ENCODE data around the gene CD58. TPM values are rescaled to one million over a fixed set of nuclear protein-coding genes. Genes with fewer than 3 reads are reported as not detected.

The CD58 gene
- total RNA-seq, 1 experiment from 2014 or later = 5.3 TPM

DNA sequence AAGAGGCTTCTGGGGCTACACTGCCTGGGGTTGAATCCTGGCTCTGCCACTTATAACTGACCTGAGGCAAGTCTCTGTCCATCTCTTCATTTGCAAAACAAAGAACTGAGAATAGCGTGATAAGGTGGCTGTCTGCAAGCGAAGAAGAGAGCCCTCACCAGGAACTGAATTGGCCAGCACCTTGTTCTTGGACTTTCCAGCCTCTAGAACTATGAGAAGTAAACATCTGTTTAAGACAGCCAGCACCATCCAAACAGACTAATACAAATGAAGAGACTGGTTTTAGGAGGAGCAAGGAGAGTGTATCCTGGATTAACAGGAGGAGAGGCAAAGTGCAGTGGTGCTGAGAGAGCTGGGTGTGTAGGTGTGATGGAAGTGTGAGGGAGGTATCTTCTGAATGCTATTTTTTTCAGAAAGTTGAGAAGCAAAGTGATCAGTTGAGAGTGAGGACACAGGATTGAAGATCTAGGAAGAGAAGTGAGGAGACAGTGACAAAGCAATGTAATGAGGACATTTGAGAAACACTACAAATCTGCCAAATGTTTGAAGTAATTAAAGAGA is 59.3 kb downstream of the CD58 start:
- no peaks in the 10 kb centered on the region; the same call in 1 of the 2 replicates for H3K4me1 Mint-ChIP-seq
- H3K9me3 Mint-ChIP-seq = peaks cover 16% of the 10 kb centered on the region
- ATAC-seq = no peak
- H3K27ac Mint-ChIP-seq = no peak overlapping the region
- no peak for TF ChIP-seq ZNF317 (CRISPR knock-in tag; IDR thresholded peaks at IDR 0.05; ENCODE audit: borderline replicate concordance, low read depth)
- no peak for TF ChIP-seq TEAD1 (CRISPR knock-in tag; IDR thresholded peaks at IDR 0.05)
- TF ChIP-seq MYBL2 (CRISPR knock-in tag; IDR thresholded peaks at IDR 0.05) = no peak
- no peak for TF ChIP-seq NR3C1 (CRISPR knock-in tag; conservative IDR thresholded peaks at IDR 0.05; ENCODE audit: low read depth)
- TF ChIP-seq, protein P1, sequence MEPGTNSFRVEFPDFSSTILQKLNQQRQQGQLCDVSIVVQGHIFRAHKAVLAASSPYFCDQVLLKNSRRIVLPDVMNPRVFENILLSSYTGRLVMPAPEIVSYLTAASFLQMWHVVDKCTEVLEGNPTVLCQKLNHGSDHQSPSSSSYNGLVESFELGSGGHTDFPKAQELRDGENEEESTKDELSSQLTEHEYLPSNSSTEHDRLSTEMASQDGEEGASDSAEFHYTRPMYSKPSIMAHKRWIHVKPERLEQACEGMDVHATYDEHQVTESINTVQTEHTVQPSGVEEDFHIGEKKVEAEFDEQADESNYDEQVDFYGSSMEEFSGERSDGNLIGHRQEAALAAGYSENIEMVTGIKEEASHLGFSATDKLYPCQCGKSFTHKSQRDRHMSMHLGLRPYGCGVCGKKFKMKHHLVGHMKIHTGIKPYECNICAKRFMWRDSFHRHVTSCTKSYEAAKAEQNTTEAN (CRISPR knock-in tag; IDR thresholded peaks at IDR 0.05) = no peak
- no peak for TF ChIP-seq ZNF121 (CRISPR knock-in tag; IDR thresholded peaks at IDR 0.05)
- TF ChIP-seq STAT6 (CRISPR knock-in tag; conservative IDR thresholded peaks at IDR 0.05; ENCODE audit: low read depth) = no peak
- no peak for TF ChIP-seq NR2C2 (CRISPR knock-in tag; IDR thresholded peaks at IDR 0.05)
- DNase-seq (ENCODE audit: low spot score) = no peak
- peaks cover 6% of the 10 kb centered on the region for H3K27me3 Mint-ChIP-seq (ENCODE audit: low read depth)
- no peak overlapping the region for H3K4me3 Mint-ChIP-seq
- ChIA-PET CTCF (no interaction called here), POLR2A (no interaction called here)
- H3K36me3 Mint-ChIP-seq = peaks cover 14% of the 10 kb centered on the region

DNA sequence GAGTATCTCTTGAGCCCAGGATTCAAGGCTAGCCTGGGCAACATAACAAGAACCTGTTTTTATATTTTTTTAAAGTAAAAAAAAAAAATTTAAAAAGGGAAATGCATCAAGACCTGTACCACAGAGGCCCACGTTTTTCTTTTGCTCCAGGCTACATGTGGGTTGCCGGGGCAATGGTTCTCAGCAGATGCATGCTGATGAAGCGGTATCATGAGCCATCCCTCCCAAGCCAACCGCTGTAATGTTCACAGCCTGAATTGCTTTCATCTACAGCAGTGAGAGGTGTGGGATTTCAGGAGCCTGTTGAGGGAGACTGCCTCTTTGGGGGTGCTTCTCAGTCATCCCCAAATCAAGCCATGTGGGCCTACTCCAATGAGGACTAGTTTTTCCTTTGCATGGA is 60.5 kb downstream of the CD58 start:
- POLR2A ChIA-PET = no interaction called here
- CTCF ChIA-PET = no interaction called here
- Mint-ChIP-seq H3K9me3 (peaks cover 16% of the 10 kb centered on the region), H3K4me3 (no peak overlapping the region), H3K36me3 (peaks cover 14% of the 10 kb centered on the region), H3K27ac (no peak overlapping the region), H3K27me3 (ENCODE audit: low read depth) (peaks cover 6% of the 10 kb centered on the region), H3K4me1 (no peaks in the 10 kb centered on the region; the same call in 1 of the 2 replicates)
- DNase-seq (ENCODE audit: low spot score) (no peak), ATAC-seq (no peak)
- no peak for TF ChIP-seq SOX15 (CRISPR knock-in tag; IDR thresholded peaks at IDR 0.05)
- TF ChIP-seq, protein P2, sequence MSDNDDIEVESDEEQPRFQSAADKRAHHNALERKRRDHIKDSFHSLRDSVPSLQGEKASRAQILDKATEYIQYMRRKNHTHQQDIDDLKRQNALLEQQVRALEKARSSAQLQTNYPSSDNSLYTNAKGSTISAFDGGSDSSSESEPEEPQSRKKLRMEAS (CRISPR knock-in tag; IDR thresholded peaks at IDR 0.05) = no peak
- no peak for TF ChIP-seq SMAD4 (CRISPR knock-in tag; IDR thresholded peaks at IDR 0.05)
- TF ChIP-seq ZNF423 (CRISPR knock-in tag; IDR thresholded peaks at IDR 0.05) = no peak
- no peak for TF ChIP-seq EMX1 (CRISPR knock-in tag; IDR thresholded peaks at IDR 0.05)
- no peak for TF ChIP-seq NFATC4 (CRISPR knock-in tag; IDR thresholded peaks at IDR 0.05)
- no peak for TF ChIP-seq TCF7 (CRISPR knock-in tag; IDR thresholded peaks at IDR 0.05; ENCODE audit: low read depth)
- TF ChIP-seq, protein P3, sequence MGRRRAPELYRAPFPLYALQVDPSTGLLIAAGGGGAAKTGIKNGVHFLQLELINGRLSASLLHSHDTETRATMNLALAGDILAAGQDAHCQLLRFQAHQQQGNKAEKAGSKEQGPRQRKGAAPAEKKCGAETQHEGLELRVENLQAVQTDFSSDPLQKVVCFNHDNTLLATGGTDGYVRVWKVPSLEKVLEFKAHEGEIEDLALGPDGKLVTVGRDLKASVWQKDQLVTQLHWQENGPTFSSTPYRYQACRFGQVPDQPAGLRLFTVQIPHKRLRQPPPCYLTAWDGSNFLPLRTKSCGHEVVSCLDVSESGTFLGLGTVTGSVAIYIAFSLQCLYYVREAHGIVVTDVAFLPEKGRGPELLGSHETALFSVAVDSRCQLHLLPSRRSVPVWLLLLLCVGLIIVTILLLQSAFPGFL (CRISPR knock-in tag; IDR thresholded peaks at IDR 0.05; ENCODE audit: borderline replicate concordance) = no peak
- no peak for TF ChIP-seq ZNF232 (CRISPR knock-in tag; IDR thresholded peaks at IDR 0.05)
